Measurements from ENCODE around the gene JAZF1.

Gene JAZF1

DNA sequence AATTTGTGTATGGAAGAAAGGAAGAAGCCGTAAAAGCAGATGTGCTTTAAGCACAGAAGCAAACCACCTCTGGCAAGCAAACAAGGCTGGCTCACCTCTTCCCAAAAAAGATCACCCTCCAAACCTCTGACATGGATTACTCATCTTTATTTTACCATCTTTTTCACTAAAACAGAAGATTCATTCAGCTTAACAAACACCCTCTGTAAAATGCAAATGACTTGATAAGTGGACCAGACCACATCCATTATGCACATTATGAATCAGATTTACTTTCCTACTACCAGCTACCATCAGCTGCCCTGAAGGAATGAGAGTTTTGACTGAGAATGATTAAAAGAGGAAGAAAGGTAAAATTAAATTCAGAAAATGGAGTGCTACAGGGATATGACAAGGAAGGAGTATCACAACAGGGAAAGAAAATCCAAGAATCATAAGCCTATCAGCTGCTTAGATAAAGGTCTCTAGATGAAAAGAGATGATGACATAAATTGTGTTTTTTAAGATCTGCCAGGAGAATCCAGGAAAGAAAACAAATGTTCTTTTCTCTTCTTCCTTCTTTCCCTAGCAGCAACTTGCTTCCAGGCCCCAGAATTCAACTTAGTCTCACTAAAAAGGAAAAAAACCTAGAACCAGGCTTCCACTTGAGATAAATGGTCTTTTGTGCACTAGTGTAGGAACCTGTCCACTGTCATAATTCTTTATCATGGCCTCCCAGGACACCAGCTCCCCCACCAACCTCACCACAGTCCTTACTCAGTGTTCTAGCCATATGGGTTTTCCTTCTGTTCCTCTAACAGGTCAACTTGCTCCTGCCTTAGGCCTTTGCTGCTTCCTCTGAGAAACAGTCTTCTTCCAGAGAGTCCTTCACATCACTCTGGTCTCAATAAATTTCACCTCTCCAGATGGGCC, 47.4 kb downstream of the JAZF1 start:
- DNase-seq: no peak

DNA sequence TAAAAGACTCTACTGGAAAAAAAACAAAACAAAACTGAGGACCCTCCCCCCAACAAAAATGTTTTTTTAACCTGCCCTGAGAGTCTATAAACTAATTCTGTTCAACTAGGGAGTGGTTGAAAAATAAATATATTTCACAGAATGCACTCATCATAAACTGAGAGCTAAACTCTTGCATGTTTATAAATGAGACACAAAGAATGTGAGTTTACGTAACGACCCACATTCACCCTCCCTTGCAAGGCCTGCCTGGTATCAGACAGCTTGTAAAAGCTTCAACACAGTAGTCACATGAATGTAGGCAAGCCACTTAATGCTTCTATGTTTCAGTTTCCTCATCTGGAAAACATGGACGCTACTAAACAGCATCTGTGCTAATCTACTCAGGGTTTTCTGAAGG, 50.3 kb downstream of the JAZF1 start:
- DNase-seq: no peak

DNA sequence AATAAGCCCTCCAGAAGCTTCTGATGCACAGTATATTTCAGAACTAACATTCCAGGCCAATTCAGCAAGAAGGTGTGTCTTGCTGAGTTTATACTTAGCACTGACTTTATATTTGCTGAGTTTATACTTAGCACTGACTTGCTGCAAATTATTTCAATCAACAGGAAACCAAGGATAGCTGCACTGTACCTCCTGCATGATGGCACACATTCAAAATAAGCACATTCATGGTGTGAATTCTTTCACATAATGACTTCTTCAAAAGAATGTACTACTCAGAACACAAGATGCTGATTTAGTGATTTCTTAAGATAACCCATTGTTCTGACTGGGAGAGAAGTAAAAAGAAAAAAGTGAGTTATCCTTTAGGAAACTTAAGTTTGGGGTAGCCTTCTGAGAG, 52.0 kb downstream of the JAZF1 start:
- DNase-seq: no peak

DNA sequence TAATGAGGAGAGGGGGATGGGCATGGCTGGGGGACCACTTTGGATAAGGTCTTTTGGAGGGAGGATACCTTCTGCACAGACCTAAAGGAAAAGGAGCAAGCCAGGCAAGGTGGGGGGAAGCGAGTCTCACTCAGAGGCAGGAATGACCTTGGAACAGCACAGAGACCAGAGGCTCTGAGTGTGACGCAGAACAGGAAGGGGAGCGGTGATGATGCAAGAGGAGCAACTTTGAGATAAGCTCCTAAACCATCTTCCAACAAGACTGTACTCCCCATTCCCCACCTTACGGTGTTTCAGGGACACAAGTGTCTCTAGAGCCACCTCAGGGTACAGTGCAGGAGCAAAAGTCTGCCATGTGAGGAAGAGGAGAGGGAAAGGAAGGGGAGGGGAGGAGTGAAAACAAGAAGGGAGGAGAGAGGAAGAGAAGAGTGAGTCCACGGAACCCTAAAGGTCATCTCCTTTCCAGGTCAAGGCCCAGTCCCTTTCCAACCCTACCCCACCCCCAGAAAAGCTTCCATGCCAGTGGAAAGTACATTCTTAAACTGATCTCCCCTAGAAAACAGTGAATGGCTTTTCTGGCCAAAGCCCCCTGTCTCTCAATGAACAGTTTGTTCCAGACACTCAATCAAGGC, 54.1 kb downstream of the JAZF1 start:
- no peak for DNase-seq

DNA sequence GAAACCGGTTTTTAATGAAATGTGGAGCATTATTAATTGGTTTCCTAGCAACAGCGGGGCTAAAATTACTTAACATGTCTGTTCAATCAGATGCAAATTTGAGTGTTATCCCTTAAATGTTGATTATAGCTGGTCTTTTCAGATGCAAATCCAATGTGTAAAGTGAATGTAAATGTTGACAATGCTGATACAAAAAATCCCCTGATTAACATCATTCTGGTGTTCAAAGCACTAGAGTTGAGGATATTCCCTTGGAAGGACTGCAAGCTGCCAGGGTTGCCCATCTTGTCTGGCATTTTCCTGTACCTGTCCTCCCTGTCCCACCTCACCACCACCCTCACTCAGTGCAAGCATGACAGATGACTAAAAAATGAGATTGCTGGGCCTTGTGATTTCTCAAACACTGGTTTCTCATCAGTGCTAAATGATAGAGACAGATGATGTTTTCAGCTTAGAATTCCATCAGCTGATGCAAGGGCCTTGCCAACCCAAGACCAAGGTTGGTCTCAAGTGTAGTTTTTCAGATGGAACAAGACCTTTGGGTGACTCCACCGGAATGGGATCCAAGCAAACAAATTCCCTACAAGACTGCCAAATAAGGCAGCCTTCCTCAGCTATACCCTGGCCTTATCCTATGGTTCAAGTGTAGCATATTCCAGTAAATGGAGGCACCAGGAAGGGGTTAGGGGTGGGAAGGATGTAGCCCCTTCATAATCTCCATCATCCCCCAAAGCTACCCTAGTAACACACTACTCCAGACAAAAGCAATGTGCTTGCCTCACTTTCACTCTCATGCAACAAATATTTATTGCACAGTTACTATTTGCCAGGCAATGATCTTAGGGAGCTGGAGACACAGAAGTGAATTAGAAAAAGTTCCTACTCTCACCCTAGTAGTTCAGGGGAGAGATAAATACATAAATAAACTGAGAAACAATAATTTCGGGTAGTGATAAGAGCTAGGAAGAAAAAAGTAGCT, 54.9 kb downstream of the JAZF1 start:
- DNase-seq: no peak

DNA sequence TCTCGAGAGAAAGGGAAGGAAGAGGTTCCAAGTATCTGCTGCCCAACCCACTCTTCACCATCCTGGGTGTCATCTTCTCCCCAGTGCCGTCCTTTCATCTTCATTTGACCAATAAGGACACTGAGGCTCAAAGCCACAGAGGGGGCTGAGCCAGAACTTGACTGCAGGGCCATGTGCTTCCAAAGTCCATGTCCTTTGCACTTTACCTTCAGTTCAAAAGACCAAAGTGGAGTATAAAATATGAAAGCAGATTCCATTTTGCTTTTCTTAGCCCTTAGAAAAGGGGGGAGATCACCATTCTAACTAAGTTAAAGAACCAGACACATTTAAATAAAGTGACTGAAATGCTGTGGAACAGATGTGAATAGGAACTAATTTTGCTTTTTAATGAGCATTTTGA, 56.2 kb downstream of the JAZF1 start:
- DNase-seq: no peak

DNA sequence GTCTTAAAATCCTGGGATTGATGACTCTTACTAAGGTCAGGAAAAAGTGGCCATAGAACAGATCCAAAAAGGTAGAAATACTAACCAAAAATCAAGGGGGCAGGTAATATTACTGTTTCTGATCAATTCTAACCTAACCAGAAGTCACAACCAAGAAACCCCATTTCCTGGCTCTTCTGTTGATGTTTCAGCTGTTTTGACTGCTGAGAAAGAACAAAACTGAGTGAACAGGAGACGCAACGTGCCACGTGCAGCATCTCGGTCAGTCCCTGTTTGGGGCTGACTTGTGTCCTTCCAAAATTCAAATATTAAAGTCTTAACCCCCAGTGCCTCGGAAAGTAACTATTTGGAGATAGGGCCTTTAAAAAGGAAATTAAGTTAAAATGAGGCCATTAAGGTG, 56.8 kb downstream of the JAZF1 start:
- DNase-seq: no peak

DNA sequence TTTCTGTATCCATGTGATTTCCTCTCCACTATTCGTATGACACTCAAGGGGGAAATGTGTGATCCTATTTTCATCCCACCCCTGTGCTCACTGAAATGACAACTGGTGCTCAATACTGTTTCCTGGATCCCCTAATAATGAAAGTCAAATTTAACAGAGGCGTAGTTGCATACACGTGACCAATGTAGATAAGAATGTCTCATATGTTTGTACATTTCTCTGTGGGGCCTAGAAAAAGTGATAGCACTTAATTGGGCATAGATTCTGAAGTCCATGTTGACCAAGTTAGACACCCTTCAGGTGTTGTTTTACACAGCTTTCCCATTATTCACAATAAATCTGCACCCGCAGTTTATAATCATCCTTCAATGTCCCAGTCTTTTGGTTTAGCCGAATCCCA, 59.1 kb downstream of the JAZF1 start:
- no peak for DNase-seq

DNA sequence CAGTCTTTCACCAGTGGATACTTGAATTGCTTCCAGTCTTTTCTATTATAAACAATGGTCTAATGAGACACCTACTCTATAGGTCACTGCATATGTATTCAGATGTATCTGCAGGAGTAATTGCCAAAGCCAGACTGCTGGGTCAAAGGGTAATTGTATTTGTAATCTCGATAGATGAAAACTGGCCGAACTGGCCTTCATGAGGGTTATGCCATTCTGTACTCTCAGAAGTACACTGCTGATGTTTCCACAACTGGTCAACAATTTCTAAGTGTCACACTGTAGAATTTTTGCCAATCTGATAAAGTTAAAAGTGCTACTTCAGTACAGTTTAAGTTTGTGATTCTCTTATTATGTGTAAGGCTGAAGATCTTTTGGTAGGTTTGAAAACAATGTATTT, 64.6 kb downstream of the JAZF1 start:
- DNase-seq: no peak

DNA sequence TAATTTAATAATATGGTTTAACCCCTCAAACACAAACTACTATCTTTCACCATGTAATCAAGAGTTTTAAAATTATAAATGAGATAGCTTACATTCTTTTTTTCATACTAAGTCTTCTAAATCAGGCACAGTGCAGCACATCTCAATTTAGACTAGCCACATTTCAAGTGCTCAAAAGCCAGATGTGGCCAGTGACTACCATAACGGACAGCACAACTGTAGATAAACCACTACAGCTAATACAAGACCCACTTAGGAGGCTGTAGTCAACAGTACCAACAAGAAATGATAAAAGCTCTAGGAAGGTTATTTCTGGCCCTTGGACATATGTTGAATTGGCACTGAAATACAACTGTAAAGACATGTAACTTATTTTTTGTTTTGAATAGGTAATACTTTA, 65.3 kb downstream of the JAZF1 start:
- DNase-seq: no peak

DNA sequence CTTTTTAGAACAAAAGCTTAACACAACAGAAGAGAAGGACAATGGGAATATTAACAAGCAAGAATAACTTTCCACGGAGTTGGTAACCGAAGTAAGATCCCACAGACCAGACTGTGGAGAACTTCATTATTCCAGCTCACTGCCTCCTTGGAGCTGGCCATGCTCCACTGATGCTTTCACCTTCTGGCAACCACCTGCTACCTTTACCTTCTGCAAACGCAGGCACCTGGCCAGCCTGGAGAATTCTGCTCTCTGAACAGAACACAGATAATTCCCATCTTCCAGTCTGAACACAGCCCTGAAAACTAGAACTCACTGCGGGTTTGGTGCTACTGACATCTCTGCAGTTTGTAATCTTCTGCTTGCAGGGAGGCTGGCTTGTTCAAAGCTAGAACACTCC, 66.5 kb downstream of the JAZF1 start:
- no peak for DNase-seq

DNA sequence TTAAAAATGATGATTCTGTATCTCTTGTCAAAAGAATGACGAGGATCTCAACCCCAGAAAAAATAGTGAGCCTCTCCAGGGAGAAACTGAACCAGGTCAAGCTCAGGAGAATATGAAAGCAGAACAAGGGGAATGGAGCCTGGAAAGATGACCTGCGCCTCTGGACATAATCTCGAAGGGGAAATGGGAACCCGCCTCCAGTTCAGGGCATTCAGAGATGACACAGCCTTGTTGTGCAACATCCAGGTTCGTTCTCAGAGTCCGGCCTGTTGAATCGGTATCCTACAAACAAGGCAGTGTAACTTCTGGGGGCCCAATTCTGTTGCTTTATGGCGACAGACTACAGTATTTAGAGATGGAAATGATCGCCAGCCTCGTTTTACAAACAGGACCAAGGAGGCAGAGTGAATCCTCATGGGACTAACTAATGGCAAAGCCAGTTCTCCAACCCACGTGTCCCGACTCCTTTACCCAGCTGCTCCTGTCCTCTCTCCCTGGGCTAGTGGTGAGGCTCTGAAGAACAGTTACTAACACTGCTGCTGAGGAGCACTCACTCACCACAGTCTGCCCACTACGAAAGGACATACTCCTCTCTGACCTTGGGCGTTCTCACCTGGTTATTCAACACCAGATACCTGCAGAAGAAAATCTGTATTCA, 67.6 kb downstream of the JAZF1 start:
- DNase-seq: no peak

DNA sequence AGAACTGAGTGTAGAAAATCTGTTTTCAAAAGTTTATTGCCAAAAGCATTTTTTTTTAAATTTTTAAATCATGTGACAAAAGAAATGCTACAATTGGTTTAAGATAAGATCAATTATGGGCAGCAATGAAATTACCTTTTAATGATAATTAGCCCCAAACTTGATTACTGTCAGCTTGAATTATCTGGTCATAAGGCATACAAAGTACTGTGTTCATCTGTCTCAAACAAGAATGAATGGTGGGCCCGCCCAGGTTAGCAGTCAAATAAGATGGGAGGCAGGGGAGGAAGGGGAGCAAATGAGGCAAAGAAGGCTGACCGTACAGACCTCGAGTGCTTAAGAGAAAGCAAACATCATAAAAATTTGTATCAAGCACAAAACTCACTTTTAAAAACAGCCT, 68.1 kb downstream of the JAZF1 start:
- no peak for DNase-seq

DNA sequence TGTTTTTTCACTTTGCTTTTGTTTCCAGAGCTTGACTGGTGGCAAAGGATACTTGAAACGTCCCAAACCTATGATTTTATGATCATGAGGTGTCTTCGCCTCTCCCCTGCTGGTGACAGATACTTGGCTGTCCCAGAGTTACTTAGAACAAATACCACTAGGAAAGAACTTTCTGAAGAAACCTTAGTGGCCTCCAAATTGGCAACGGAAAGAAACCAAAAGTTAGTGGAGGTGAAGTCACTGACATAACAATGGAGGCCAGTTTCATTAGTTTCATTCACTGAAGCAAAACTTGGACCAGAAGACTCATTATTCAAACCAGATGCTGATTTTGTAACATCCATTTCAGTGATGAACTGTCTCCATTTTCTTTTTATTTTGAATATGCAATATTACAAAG, 68.6 kb downstream of the JAZF1 start:
- no peak for DNase-seq

DNA sequence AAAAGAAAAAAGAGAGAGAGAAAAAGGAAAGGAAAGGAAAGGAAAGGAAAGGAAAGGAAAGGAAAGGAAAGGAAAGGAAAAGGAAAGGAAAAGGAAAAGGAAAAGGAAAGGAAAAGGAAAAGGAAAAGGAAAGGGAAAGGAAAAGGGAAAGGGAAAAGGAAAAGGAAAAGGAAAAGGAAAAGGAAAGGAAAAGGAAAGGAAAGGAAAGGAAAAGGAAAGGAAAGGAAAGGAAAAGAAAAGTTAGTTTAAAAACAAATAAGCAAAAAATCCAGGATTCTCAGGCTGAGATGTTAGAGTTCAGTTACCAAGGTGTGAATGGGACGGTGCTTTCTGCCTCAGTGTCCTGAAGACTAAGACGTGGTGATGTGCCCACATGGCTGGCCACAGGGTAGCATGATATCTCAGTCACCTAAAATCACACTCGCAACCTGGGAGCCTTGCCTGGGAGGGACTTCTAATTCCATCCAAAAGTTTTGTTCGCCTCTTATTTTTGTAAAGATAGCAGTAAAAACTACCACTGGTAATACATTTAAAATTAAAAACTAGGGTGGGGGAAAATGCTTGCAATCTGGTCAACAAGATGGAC, 70.1 kb downstream of the JAZF1 start:
- DNase-seq: no peak

DNA sequence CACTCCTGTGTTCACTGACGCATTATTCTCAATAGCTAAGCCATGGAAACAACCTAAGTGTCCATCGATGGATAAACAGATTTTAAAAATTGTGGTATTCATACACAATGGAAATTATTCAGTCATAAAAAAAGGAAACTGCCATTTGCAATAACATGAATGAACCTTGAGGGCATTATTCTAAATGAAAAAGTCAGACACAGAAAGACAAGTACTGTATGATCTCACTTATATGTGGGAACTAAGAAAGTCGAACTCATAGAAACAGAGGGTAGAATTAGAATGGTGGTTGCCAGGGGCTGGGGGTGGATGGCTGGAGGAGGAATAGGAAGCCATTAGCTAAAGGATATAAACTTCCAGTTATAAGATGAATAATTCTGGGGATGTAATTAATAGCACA, 71.8 kb downstream of the JAZF1 start:
- DNase-seq: no peak

DNA sequence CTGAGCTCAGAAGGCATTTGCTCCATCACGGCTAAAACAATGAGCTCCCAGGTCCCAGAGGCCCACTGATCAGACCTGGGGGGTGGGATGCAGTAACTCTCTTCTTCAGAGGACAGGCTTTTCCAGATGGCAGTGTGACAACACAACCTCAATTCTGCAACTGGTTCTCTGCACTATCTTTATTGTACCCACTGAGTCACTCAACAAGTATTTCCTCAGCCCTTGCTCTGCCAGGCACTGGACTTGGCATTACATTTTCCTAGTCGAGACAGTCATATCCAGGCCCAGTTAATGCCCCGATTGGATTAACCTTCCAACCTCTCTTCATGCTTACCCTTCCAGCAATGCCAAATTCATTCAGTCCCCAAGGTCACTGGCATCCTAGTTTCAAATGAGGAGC, 72.6 kb downstream of the JAZF1 start:
- no peak for DNase-seq

DNA sequence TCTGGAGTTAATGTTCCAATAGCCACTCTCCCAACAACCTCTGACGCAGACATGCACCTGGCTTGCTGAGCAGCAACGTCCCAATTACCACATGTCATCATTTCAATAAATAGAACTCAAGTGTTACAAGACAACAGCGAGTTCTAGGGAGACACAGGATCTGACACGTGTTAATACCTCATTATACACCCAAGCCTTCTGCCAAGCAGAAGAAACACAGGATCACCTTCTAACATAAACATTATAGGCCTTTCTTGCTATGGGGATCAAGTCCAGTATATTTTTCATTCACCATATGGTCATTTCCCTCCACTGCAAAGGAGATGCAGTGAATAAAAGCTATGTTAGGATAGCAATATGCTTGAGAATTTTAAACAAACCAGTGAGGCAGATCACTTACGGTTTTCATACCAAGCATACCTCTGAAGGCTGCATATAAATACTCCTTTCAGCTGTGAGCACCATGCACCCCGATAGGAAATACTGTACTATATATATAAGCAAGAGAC, 74.2 kb downstream of the JAZF1 start:
- DNase-seq: peak; percentile 47

DNA sequence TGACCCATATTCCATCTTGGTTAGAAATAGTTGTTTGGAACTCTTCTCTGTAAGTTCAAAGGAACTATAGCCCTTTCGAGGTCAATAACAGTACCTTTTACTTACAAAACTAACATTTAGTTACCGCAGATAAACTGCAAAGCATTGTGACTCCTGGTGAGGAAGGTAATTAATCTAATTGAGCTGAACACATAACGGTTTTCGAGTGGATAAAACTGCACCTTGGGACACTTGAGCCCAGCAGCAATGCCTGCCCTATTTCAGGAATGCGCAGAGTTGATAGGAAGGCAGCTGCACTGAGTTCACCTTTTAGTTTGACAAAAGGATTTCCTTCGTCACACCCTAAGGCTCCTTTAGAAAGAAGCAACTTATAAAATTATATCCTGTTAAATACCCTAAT, 75.4 kb downstream of the JAZF1 start:
- no peak for DNase-seq

DNA sequence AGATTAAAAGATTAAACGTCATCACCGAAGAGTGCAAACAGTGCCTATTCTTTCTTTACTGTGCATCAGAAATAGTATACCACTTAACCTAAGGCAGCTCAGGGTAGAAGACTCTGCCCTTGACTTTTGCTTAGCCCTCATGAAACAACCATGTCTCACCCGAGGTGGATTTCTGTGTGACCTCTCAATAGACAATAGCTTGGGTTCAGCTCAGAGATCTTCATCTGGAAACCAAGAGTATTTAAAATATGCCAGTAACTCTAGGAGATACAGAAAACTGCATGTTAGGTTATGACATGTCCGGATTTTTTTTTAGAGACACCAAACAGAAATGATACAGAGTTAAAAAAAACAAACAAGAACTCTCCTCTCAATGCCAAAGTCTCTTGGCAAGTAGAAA, 75.8 kb downstream of the JAZF1 start:
- DNase-seq: no peak

DNA sequence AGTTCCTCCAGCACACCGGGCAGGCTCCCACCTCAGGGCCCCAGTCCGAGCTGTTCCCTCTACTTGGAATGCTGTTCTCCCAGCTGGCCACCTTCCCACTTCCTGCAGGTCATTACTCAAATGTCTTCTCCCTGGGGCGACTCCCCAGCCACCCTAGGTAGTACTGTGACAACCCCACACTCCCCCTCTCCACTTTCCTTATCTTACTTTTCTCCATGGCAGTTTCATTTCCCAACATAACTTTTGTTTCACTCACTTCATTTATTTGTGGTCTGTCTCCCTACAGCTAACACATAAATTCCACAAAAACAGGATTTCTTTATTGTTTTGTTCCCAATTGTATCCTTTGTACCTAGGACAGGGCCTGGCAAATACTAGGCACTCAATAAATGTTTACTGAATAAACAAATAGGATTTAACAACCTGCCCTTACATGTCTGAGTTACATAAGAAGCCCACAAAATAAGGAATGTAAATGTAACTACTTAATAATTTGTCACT, 76.5 kb downstream of the JAZF1 start:
- DNase-seq: no peak

DNA sequence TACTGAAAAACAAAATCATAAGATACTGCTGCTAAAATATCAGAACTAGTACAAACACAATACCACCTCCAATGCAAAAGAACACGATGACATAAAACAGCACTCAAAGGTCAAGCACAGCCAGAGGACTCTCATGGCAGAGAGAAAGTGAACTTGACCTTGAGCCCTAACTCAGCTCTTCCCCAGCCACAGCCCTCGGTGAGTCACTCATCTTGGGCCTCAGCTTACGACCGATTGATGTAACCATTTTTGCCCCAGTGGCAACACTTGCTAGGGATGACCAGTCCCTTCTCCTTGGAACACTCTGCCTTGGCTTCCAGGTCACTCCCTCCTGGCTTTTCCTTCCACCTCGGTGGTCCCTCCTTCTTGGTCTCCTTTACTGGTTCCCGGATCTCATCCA, 77.8 kb downstream of the JAZF1 start:
- DNase-seq: no peak

Measured in NCI-H1092 (cell line).